Mammary epithelial cell (primary cell): ENCODE data around the gene RALY.

ENCODE experiments used
- EZH2 ChIP-seq: IDR thresholded peaks from 2 replicates; pipeline ENCODE4 v1.6.1; 2012; ENCODE audit warnings: low read length, inconsistent platforms, borderline replicate concordance
- TF ChIP-seq, protein P1 (sequence below), 2 donors: IDR thresholded peaks in 1 of 2; conservative IDR thresholded peaks in 1 of 2; 2 replicates each; pipeline ENCODE4 v1.5.1; 2011 to 2012; ENCODE audit warnings: inconsistent platforms in 2 of 2, low read length in 2 of 2, mild to moderate bottlenecking in 2 of 2, control low read depth in 1 of 2, low read depth in 1 of 2; ENCODE audit not compliant: insufficient read depth in 1 of 2; ENCODE audit errors: extremely low read depth in 1 of 2

DNA sequence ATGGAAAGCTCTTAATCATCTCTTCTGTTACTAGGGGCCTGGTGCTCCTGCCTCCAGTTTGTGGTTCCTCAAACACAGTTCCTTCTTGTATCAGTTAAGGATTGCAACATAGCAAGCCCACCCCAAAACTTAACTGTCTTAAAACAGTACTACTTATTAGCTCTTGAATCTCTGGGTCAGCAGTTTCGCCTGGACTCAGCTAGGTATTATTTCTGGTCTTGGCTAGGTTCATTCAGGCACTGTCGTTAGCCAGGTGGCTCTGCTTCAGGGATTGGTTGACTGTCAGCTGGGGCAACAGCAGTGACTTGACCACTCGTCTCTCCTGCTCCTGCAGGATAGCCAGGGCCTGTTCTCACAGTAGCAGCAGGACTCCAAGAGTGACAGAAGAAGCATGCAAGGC, 30.0 kb upstream of the RALY start:
- TF ChIP-seq, protein P1, sequence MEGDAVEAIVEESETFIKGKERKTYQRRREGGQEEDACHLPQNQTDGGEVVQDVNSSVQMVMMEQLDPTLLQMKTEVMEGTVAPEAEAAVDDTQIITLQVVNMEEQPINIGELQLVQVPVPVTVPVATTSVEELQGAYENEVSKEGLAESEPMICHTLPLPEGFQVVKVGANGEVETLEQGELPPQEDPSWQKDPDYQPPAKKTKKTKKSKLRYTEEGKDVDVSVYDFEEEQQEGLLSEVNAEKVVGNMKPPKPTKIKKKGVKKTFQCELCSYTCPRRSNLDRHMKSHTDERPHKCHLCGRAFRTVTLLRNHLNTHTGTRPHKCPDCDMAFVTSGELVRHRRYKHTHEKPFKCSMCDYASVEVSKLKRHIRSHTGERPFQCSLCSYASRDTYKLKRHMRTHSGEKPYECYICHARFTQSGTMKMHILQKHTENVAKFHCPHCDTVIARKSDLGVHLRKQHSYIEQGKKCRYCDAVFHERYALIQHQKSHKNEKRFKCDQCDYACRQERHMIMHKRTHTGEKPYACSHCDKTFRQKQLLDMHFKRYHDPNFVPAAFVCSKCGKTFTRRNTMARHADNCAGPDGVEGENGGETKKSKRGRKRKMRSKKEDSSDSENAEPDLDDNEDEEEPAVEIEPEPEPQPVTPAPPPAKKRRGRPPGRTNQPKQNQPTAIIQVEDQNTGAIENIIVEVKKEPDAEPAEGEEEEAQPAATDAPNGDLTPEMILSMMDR (conservative IDR thresholded peaks at IDR 0.05 in 1 of 2, IDR thresholded peaks at IDR 0.05 in 1 of 2; ENCODE audit: extremely low read depth in 1 of 2, insufficient read depth in 1 of 2, low read depth in 1 of 2, low read length in 2 of 2), result no peak
- TF ChIP-seq EZH2, result no peak
